Measurements from ENCODE around the gene THOC6.

GRCh38 chr16:3035289-3035971 lies 11.6 kb downstream of the THOC6 start:
- TF ChIP-seq CTCF (IDR thresholded peaks at IDR 0.05; ENCODE audit: poor library complexity): no peak
- no peak for TF ChIP-seq EZH2phosphoT487 (IDR thresholded peaks at IDR 0.05; ENCODE audit: low read depth, severe bottlenecking, unreplicated experiment)
- no peak for TF ChIP-seq EZH2 (IDR thresholded peaks at IDR 0.05; ENCODE audit: borderline replicate concordance)

Data from hepatocyte (in vitro differentiated cells).